Right ventricle myocardium superior (tissue), 1 donor: Measurements from ENCODE around the gene TRIO. TPM values are rescaled to one million over a fixed set of nuclear protein-coding genes. Genes with fewer than 3 reads are reported as not detected.

Source experiments
- ATAC-seq: fragments of 200-7000 bp; cut with Tn5 transposase; one replicate; pipeline ENCODE4 v1.9.1; 2020; ENCODE audit warnings: mild to moderate bottlenecking; ENCODE audit not compliant: poor library complexity
- DNase-seq: peaks from one replicate; pipeline ENCODE4 v3.0.0-alpha.2; 2020
- intact Hi-C: fragments of 100-400 bp; cut with DNase I; formaldehyde crosslinking; loops from one replicate; pipeline ENCODE4 v1.11.2; 2022
- total RNA-seq: library from RNA; stranded (reverse); fragmentation: NEBNext Ultra II Directional; extraction: Animal tissue kit (Norgen Biotek cat#: 25700); gene quantifications from one replicate; pipeline ENCODE4 v1.2.1, GENCODE V29; 2021
- donor health status: DM: no; HTN: yes; CAD: no; lungs with severe emphysema.

The TRIO gene
- total RNA-seq, 1 donor from 2014 or later: 56.0 TPM

DNA sequence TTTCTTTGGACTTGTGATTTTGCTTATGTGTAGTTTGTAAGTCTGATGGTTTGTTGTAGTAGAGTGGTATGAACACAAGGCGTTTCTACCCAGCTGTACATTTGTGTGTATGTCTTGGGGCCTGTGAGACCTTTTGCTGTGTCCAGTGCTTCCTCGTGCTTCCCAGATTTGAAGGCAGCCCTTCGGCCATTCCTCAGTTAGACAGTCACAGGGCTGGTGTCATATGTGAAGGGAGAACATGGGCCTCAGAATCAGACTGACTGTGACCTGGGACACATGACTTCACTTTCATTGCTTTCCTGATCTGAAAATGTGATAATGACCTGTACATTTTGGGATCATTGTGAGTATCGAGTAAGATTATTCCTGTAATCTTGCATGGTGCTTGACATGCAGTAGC, 140.0 kb downstream of the TRIO start:
- ATAC-seq: no peak
- intact Hi-C loops: loop anchor here (10.0 kb wide), 1 partner anchor 278 kb away; no protein-coding TSS in a partner anchor
- no peak for DNase-seq

DNA sequence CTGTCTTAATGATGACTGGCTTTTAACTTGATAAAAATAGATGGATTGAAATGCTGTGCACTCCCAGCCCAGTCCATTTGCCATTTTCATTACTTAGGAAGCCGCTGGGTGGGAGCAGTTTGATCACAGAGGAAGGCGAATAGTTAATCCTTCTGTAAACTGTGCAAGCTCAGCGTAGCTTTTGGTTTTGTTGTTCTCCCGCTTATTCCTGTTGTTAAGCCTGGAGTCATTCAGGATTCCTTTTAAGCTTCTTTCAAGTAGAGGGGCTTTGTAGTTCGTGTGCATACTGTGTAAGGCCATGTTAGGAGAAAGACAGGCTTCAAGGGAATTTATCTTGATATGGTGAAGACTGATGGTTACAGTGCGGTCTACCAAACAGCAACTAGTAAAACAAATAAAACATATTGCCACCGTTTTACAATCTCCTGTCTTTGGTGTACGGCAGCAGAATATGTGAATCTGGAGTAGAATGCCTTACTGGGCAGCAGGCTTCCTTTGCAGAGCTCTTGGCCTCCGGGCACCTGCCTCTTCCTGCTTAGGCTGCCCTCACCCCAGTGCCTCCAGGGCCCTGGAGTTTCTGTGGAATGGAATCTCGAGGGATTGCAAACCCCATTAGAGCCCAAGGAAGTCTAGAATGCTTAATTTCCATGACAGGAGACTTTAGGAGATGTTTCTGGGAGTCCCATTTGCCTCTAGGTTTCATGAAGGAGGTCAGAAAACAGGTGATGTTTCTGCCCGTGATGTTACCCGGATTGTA, 141.4 kb downstream of the TRIO start:
- DNase-seq (no peak), ATAC-seq (no peak)
- intact Hi-C loops: loop anchor here (10.0 kb wide), 1 partner anchor 280 kb away; no protein-coding TSS in a partner anchor

GRCh38 chr5:14286007-14286406, 142.9 kb downstream of the TRIO start:
- intact Hi-C loops: loop anchor here (10.0 kb wide), 1 partner anchor 281 kb away; no protein-coding TSS in a partner anchor
- peak; percentile 80 for ATAC-seq

GRCh38 chr5:14286574-14287421, 143.7 kb downstream of the TRIO start:
- intact Hi-C loops: loop anchor here (10.0 kb wide), 1 partner anchor 282 kb away; no protein-coding TSS in a partner anchor
- peak; percentile 51 for ATAC-seq
- DNase-seq: no peak

More at GRCh38 chr5:14286007-14286406, 142.9 kb downstream of the TRIO start:
- DNase-seq: no peak

DNA sequence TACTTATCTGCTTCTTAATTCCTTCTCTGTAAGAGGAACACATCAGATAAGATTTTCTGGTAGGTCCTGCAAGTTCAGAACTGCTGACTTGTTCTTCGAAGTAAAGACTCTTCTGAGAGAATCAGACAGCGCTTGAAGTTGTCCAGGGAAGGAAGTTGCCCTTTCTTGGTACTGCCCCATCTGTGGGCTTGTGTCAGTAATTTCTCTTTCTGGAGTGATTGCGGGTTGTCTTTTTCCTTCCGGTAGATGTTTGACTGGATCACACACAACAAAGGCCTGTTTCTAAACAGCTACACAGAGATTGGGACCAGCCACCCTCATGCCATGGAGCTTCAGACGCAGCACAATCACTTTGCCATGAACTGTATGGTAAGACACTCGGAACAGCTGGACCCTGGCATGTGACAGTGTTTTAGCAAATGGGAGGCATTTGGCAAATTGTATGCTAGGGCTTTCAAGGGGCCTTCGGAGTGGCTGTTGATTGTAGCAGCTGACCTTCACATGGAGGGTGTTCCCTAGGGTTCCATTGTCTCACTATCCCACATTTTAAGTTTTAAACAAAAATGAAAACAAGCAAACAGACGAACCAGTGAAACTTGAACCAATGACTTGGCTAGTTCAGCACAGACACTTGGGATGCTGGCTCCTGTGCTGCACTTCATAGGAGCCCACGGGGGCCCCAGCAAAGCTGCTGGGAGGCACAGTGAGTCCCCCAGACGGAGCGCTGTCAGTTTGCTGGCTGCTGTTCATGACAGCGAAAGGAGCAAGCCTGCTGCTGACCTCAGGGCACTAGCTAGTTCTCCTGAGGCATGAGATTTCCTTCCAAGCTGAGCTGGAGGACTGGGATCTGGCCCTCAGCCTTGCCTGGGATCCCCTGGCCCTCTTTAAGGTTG, 149.9 kb downstream of the TRIO start:
- no peak for DNase-seq
- intact Hi-C loops: no loop called here
- ATAC-seq: peak; percentile 50

DNA sequence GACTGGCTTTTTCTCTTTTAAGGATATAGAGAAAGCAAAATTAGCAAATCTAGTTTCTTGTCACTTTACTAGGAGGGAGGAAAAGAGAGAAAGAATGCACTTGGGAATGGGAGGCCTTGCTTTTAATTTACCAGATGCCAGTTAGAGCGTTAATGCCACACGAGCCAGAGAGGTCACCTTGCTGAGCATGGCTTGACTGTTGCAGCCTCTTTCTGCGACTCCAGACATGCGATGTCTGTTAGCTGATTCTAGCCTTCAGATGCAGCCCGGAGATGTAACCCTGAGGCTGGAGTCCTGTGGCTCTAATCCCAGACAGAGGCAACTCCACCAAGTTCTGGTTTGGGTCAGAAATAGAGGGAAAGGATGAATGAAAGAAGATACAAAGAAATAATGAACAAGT, 152.5 kb downstream of the TRIO start:
- no peak for DNase-seq
- intact Hi-C loops: no loop called here
- peak; percentile 67 for ATAC-seq

DNA sequence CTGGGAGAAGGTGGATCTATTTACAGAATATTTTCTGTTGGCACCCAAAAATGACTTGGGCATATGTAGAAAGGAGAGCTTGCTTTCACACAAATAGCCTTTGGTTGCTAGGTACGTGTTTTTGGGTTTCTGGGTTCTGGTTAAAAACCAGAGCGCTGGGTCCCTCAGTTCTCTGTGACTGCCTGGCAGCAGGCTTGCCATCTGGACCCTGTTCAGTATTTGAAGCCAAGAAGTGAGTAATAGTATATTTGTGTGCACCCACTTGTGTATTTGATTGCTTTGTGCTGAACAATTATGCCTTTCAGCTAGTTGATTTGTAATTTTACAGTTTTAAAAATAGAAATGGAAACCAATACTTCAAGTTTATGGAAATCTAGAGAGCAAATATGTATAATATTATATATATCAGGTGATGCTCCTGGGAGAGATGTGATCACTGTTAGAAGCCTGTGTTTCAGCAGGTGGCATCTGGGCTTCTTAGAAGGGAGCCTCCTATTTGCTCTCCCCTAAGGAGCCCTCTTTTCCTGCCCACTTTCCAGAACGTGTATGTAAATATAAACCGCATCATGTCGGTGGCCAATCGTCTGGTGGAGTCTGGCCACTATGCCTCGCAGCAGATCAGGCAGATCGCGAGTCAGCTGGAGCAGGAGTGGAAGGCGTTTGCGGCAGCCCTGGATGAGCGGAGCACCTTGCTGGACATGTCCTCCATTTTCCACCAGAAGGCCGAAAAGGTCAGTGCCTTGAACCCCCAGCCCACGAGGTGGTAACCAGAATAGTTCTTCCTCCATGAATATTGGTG, 153.6 kb downstream of the TRIO start:
- DNase-seq: no peak
- peak; percentile 85 for ATAC-seq
- intact Hi-C loops: no loop called here

- ATAC-seq: no peak
- intact Hi-C loops: no loop called here
Measured at GRCh38 chr5:14297697-14298096, 154.6 kb downstream of the TRIO start.

DNA sequence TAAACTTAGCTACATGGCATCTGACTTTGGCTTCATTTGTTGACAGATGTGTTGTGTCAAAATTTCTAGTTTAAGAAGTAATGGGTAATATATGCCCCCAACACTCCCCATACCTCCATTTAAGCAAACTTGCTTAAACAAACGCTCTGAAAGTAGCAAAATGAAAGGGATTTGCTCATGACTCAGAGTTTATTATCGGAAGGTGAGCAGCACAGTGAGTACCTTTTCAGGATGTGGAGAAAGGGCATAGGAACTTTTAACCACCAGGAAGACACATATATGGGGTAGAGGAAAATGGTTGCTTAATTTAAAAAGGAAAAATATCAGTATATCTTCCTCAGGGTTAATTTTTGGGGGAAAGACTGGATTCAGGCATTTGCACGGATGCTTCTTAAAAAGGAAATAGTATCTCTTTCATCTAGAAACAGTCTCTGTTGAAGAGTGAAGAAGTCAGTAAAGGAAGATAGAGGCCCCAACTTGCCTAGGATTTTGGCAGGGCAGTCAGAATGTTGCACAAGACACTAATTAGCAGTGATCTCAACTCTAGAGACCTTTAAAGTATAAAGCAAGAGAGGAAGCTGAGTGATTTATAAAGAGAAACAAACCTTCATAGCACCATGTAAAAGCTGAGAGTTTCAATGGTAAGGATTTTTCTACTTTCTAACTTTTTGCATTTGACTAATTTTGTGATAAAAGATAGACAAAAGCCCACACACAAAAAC, 155.1 kb downstream of the TRIO start:
- intact Hi-C loops: no loop called here
- ATAC-seq (peak; percentile 51), DNase-seq (no peak)

More at GRCh38 chr5:14297697-14298096, 154.6 kb downstream of the TRIO start:
- no peak for DNase-seq

GRCh38 chr5:14299666-14300065, 156.5 kb downstream of the TRIO start:
- no peak for DNase-seq
- intact Hi-C loops: no loop called here
- ATAC-seq: no peak

GRCh38 chr5:14301186-14301585, 158.0 kb downstream of the TRIO start:
- intact Hi-C loops: no loop called here
- ATAC-seq (no peak), DNase-seq (no peak)

DNA sequence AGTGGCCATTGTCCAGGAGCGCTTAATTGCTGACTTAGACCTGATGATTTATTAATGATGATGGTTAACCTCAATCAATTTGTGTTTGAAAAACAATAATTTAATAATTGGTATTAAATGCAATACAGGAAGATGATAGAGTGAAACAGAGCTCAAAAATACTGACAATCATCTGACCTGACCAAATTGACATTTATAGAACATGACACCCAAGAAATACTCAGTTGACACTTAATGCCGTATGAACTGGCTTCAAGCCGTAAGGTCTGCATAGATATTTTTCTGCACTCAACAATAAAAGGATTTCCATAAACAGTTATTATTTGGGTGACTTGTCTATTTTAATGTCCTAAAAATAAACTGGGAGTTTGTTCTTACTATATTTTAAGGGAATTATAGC, 159.2 kb downstream of the TRIO start:
- ATAC-seq (no peak), DNase-seq (no peak)
- intact Hi-C loops: no loop called here

DNA sequence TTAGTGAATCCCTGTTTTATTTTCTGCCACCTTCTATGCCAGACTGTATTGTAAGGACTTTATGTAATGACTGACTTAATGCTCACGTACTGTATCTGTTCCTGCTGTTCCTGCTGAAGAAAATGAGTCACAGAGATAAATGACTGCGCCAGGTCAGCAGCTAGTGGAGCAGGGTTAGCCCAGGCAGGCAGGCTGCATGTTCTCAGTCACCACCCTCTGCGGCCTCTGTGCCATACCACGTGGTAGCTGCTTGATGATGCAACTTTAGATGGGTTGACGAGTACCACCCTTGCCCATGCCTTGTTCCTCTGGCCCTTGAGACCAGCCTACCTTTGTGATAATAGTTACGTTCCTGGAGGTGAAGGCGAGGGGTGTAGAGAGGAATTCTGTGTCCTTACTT, 161.9 kb downstream of the TRIO start:
- intact Hi-C loops: no loop called here
- DNase-seq: no peak
- peak; percentile 81 for ATAC-seq

DNA sequence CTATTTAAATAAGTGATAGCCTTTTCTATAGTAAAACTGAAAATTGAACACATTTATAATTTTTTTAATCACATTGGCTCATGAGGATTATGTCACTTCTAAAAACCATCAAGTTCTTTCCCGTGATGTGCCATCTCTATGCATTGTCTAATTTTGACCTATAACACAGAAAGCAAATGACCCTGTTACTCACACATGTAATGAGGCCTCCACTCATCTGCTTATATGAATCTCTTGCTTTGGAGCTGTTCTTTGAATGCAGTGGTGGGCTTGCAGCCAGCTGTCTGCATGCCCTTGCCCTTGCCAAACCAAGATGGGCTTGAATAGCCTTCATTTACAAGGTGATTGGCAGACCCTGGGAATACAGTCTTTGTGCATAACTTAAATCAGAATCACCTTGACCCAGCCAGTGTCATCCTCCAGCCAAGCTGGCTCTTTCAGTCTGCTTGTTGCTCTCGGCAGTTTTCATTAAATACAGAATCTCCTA, 163.2 kb downstream of the TRIO start:
- no peak for DNase-seq
- no peak for ATAC-seq
- intact Hi-C loops: no loop called here

DNA sequence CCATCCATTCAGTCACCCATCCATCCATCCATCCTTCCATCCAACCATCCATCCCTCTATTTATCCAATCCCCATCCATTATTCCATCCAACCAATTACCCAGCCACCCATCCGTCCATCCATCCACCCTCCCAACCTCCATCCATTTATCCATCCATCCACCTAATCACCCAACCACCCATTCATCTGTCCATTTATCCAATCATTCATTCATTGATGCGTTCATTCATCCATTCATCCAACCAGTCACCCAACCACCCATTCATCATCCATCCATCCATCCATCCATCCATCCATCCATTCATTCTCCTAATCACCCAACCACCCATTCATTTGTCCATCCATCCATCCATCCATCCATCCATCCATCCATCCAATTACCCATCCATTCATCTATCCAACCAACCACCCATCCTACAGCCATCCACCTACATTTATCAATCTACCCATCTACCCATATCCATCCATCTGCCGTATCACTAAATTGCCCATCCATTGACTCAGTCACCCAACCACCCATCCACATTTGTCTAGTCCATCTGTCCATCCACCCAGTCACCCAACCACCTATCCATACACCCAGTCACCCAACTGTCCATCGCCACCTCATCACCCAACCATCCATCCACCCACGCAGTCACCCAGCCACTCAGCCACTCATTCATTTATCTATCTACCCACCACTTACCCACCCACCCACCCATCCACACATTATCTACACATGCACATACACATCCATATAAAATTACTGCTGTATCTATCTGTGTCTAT, 165.4 kb downstream of the TRIO start:
- intact Hi-C loops: no loop called here
- ATAC-seq: no peak

DNA sequence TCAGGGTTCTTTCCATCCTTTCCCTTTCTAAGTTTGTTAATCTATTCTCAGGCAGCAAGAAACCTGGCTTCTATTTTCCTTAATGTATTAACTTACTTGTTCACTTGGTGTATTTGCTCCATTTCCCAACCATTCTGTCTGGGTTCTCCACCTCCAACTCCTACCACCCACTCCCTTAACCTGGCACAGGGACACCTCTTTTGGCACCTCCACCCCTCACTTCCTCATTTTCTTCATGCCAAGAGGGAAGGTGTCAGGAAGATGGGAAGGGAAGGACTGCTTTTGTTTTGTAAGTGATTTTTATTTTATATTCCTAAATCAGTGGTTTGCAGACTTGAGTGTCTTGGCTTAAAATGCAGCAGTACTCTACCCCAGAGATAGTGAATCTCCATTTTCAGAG, 166.1 kb downstream of the TRIO start:
- DNase-seq (no peak), ATAC-seq (no peak)
- intact Hi-C loops: no loop called here

More for the DNA sequence above, 165.4 kb downstream of the TRIO start:
- no peak for DNase-seq
